Measurements from ENCODE around the gene VCX2.
"Not testable (repeated sequence)": the region's sequence is repeated elsewhere in the genome, so short reads cannot be mapped to it uniquely, and the experiment has no call there.

VCX2 gene

GRCh38 chrX:8171169-8171568 lies at the start of gene VCX2:
Gene VCX2, minus strand, starts transcription at chrX:8171267. Its CDS starts 624 bp downstream, at chrX:8170643.
- not testable (repeated sequence) for DNase-seq

DNA sequence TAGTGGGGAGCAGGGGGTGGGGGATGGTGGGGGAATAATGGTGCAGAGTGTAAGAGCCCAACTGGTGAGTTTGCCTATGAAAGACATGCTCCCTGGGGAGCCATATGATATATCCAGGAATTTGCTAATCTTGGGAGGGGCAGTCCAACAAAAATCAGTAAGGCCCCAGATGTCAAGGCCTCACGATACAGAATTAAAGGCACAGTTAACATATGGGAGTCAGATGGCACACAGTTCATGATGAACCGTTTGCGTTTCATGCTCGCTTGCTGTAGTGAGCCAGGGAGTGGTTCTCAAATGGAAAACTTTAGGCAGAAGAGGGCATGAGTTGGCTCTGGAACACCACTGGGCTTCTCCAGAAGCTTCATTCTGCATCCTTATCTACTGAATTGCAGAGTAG lies 33.9 kb upstream of the VCX2 start:
- no peak for DNase-seq

DNA sequence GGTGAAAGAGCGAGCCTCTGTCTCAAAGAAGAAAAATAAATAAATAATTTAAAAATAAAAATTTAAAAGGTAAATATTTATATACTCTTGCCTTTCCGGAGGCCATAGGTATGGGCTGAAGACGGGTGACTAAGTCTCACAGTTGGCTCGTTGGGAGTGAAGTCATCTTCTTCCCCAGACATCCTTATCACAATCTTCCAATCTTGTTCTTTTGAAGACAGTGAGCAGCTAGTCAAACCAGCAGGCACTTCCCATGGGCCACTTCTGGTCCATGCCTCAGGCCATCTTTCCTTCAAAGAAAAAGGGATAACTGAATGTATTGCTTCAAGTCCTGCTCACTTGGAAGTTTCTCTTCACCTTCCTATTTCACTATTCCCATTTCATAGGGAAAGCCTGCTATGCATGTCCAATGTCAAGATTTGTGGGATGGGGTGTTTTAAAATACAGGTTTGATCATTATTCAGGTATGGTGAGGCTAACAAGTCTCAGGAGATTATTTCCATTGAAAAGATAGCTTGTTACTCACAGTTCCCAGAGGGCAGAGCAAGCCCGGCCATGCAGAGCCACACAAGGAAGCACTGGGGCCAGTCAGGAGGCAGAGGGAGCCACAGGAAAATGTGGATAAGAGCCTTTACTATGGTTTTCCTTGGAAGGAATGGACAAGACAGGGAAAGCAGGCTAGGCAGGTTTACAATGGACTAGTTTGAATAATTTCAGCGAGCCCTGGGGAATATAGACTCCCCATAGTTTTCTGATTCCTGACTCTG lies 33.3 kb upstream of the VCX2 start:
- DNase-seq: no peak

- no peak for DNase-seq
Observed at GRCh38 chrX:8201896-8202331, 30.8 kb upstream of the VCX2 start.

- no peak for DNase-seq
Observed at GRCh38 chrX:8196776-8197175, 25.7 kb upstream of the VCX2 start.

DNA sequence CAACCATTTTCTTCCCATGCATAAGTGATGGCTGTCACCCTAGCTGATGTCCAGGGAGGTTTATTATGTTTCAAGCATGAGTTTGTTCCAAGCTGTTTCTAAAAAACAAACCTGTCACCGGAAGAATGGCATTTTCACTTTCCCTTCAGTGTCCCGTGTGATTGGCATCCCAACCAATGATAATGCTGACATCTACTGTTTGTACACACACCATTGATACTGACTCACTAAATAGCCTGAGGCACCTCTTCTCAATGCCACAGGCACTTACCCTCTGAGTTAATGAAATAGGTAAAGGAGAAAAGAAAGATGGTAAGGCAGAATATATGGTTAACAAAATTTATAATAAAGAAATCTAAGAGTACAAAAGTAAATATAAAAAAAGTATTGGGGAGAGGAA lies 23.1 kb upstream of the VCX2 start:
- no peak for DNase-seq

- no peak for DNase-seq
Observed at GRCh38 chrX:8192276-8192675, 21.2 kb upstream of the VCX2 start.

GRCh38 chrX:8191022-8191421 lies 20.0 kb upstream of the VCX2 start:
- DNase-seq: no peak

DNA sequence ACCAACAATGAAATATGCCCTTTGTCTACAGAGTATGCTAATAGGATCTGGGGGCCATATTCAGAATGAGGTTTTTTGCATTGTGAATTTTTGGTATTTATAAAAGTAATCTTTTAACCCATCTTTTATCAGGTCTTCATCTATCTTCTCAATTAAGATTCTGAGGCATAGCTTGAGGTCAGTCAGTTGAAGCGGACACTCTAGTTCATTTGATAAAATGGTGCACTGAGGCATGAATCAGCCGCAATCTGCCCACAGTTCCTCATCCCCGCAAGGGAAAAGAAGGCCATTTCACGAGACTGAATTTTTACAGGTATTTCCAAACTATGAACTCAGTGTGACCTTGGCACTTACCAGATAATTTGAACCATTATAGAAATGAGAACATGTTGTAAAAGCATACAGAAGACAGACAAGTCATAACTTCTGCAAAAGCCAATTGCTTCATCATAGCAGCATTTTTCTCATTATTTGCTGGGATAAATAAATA lies 19.3 kb upstream of the VCX2 start:
- DNase-seq: no peak

GRCh38 chrX:8189096-8189830 lies 18.2 kb upstream of the VCX2 start:
- no peak for DNase-seq

GRCh38 chrX:8183346-8183745 lies 12.3 kb upstream of the VCX2 start:
- DNase-seq: no peak

- DNase-seq: no peak
Observed at GRCh38 chrX:8179656-8180055, 8.6 kb upstream of the VCX2 start.

DNA sequence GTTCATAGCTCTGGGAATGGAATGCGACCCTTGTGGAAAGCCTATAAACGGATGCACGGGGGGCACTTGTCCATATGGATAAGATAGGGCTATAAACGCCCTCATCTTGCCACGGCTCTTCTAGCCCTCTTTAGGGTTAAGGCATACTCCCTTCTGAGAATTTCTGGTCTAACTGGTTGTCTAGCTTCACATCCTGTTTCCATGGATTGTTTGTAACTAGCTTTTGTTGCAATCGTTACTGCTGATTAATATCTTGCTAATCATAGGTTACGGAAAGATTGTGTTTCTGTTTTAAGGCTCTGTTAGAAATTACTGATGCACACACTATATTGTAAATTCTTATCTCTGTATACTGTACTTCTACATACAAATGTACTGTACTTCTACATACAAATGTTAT lies 17.1 kb downstream of the VCX2 start:
- not testable (repeated sequence) for DNase-seq

GRCh38 chrX:8147226-8147625 lies 23.8 kb downstream of the VCX2 start:
- no peak for DNase-seq

DNA sequence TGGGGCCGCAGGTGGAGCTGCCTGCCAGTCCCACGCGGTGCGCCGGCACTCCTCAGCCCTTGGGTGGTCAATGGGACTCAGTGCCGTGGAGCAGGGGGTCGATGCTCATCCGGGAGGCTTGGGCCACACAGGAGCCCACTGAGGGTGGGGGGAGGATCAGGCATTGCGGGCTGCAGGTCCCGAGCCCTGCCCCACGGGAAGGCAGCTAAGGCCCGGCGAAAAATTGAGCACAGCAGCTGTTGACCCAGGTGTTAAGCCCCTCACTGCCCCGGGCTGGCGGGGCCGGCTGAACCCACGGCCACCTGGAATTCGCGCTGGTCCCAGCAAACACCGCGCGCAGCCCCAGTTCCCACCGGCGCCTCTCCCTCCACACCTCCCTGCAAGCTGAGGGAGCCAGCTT lies 26.1 kb downstream of the VCX2 start:
- no peak for DNase-seq

DNA sequence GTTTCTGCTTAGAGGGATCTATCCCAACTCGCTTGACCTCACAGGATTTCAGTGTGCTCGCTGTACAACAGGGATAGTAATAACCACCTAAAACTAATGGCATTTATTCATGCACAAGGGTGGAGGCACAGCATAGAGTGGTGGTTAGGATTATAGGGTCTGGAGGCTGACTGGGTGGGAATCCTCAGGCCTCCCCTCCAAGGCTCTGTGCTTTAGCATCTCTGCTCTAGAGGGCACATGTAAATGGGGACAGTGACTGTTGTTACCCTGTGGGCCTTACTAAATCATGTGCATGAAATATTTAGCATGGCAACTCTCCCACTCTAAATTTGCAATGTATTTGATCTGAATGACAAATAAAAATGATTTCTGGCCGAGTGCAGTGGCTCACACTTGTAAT lies 29.2 kb downstream of the VCX2 start:
- DNase-seq: no peak

DNA sequence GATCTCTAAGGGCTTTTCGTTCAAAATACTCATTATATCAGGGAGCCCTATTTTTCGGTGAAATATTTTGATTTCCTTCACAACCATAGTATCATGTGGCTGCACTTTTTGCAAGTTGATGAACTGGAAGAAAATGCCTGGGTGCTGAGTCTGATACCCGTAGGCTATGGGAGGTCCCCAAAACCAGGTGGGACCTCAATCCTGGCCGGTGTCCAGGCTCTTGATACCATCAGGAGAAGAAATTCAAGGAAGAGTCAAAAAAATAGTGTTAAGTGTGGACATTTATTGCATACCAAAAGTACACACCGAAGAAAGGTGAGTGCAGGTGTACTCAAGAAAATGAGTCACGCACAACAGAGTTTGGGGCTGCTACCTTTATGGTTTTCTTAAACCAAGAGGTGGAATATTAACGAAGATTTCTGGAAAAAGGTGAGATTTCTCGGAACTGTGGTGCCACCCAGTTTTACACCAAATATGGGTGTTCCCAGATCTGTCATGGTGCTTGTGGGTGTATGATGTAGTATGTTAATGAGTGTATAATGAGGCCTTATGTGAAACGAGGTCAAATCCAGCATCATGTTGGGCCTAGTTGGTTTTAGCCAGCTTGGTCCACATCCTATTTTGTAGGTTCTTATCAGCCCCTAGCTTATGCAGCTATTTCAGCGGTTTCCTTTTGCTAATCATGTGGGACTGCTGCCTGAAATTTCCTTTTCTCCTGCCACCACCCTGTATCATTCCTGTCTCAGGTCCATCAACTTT lies 29.9 kb downstream of the VCX2 start:
- DNase-seq: no peak

- DNase-seq: no peak
Observed at GRCh38 chrX:8139716-8140115, 31.4 kb downstream of the VCX2 start.

DNA sequence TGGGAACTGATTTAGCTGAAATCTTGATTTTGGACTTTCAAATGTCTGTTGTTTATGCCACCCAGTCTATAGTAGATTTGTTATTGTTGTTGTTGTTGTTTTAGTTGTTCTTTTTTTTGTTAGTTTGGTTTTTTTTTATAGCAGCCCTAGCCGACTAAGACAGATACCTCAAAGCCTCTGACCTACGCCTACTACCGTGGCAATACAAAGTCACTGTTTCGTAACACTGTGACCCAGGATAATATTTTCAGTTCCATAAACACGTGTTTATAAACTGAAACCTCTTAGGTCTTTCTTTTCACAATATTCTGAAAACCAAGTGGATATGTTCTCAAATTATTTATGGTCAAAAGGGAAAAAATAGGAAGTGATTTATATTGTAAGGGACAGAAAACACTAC lies 32.8 kb downstream of the VCX2 start:
- no peak for DNase-seq

DNA sequence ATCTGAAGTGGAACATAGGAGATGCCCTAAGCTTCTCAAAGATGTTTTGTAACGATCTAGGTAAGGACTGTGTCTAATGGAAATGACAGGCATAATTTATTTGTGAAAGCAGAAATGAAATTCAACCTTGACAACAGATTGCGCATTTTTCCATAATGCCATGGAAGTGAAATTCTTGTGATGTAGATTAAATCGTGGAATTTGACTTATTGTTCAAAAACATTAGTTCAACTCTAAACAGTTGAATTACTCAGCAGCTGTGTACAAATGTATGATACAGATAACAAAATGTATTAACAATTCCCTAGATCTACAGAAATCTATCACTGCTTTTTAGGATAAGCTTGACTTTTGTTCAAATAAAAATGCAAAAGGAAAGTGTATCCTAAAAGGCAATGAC lies 44.4 kb downstream of the VCX2 start:
- DNase-seq: no peak

- DNase-seq: no peak
Observed at GRCh38 chrX:8126092-8126491, 45.0 kb downstream of the VCX2 start.

DNA sequence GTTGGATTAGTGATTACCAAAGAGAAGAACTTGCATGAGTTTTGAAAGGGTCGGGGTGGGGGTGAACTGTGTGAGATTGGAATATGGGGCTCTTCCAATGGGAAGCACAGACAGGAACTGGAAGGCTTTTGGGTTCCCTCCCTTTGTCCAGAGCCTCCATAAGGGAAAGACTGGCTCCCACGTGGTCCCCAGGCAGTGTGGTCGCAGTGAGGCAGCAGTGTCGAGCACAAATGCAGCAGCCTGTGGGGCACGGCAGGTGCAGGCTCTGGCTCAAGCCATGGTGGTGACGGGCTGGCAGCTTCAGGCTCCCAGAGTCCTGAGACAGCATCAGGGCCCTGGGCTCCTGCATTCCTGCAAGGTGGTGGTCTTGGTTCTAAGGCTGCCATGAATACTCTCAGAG lies 45.5 kb downstream of the VCX2 start:
- no peak for DNase-seq

DNA sequence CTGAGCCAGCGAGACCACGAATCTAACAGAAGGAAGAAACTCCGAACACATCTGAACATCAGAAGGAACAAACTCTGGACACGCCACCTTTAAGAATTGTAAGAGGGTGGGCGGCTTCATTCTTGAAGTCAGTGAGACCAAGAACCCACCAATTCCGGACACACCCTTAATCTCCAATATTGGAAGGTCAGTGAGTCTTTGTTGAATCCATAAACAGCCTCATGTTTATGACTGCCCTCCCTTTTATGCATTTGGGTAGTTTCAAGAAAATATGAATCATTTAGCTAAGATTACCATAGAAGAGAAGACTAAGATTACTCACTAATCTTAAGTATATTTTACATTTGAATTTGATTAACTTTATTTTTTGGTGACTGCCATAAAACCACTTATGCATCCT lies 48.5 kb downstream of the VCX2 start:
- no peak for DNase-seq

GRCh38 chrX:8121391-8121790 lies 49.7 kb downstream of the VCX2 start:
- not testable (repeated sequence) for DNase-seq
